NCI-H2107 treated with DMSO at 0.1 percent for 48 hours (cell line): ENCODE results near the gene ODAD4.

Source experiments
- DNase-seq: peaks from one replicate; lab custom pipeline; 2025; ENCODE audit not compliant: unreplicated experiment; lab: John Stamatoyannopoulos, UW

The ODAD4 gene

GRCh38 chr17:41939044-41939692 is 8.8 kb downstream of the ODAD4 start:
- no peak for DNase-seq

GRCh38 chr17:41939693-41940090 is 9.3 kb downstream of the ODAD4 start:
- DNase-seq: no peak

- DNase-seq: no peak
Measured at GRCh38 chr17:41941168-41941567, 10.8 kb downstream of the ODAD4 start.

GRCh38 chr17:41942626-41943373 is 12.4 kb downstream of the ODAD4 start:
- DNase-seq: no peak

DNA sequence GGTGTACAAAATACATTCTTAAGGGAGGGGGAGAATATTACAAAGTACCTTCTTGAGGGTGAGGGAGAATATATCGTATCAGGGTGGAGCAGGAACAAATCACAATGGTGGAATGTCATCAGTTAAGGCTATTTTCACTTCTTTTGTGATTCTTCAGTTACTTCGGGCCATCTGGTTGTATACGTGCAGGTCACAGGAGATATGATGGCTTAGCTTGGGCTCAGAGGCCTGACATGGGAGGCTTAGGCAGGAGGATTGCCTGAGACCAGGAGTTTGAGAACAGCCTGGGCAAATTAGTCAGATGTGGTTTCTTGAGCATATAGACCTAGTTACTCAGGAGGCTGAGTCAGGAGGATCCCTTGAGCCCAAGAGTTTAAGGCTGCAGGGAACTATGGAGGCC is 13.1 kb downstream of the ODAD4 start:
- DNase-seq: no peak

GRCh38 chr17:41944943-41945342 is 14.5 kb downstream of the ODAD4 start:
- no peak for DNase-seq

- DNase-seq: no peak
Measured at GRCh38 chr17:41948762-41949460, 18.5 kb downstream of the ODAD4 start.

DNA sequence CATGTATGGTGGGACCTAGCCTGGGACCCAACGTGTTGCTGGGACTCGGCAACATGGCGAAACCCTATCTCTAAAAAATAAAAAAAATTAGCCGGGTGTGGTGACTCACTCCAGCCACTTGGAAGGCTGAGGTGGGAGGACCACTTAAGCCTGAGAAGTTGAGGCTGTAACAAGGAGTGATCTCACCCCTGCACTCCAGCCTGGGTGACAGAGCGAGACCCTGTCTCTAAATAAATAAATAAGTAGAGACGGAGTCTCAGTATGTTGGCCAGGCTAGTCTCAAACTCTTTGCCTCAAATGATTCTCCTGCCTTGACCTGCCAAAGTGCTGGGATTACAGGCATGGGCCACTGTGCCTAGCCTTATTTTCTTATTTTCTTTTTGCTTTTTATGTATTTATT is 26.1 kb downstream of the ODAD4 start:
- DNase-seq: no peak

GRCh38 chr17:41957031-41957868 is 26.8 kb downstream of the ODAD4 start:
- no peak for DNase-seq

GRCh38 chr17:41957869-41958439 is 27.5 kb downstream of the ODAD4 start:
- no peak for DNase-seq

DNA sequence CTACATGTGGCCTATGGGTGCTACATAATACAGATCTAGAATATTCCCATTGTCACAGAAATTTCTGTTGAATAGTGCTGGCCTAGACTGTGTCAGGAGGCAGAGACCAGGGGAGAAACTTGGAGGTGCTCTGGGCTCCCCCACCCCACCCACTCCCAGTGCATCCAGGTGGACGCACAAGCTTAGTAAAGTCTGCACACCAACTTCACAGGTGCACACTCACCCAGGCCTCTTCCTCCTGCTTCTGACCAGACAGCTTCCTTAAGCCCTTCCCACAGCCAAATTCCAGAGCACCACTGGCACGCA is 28.6 kb downstream of the ODAD4 start:
- DNase-seq: no peak

- DNase-seq: peak; percentile 5
Measured at GRCh38 chr17:41959336-41960095, 29.1 kb downstream of the ODAD4 start.

GRCh38 chr17:41962111-41962510 is 31.7 kb downstream of the ODAD4 start:
- peak; percentile 48 for DNase-seq

- peak; percentile 79 for DNase-seq
Measured at GRCh38 chr17:41962768-41963434, 32.5 kb downstream of the ODAD4 start.

GRCh38 chr17:41965694-41966462 is 35.5 kb downstream of the ODAD4 start:
- DNase-seq: peak; percentile 97

DNA sequence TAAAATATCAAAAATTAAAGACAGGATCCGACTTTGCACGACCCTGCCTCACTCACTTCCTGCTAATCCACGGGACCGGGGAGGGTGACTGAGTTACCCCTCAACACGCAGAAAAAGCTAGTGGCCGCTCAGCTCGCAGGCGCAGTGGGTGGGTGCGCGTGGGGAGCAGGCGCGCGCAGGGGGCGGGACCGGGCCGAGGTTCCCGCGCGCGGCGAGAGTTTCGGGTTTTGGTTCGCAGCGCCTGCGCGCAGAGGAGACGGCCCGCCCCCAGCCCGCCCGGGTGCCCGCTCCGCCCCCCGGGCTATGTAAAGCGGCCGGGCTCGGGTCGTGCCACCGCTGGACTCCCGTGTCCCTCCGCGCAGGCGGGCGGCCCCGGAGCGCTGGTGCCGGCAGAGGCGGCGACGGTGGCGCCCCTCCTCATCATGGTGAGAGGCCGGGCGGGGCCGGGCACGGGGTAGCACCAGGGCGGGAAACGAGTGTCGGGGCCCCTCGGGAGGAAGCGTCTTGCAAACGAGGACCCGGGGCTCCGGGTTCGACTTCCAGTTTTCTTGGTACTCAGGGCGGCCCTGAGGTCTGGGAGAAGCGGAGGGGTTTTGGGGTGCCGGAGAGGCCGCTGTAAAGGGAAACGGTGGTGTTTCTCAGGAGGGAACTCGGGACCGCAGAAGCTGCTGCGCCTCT is 36.2 kb downstream of the ODAD4 start, which contains the start of gene CNP:
Gene CNP (plus strand): TSS at position 333 of the 678 bp plus-strand sequence. CDS start 90 bp downstream, at position 423.
- DNase-seq: peak; percentile 84

DNA sequence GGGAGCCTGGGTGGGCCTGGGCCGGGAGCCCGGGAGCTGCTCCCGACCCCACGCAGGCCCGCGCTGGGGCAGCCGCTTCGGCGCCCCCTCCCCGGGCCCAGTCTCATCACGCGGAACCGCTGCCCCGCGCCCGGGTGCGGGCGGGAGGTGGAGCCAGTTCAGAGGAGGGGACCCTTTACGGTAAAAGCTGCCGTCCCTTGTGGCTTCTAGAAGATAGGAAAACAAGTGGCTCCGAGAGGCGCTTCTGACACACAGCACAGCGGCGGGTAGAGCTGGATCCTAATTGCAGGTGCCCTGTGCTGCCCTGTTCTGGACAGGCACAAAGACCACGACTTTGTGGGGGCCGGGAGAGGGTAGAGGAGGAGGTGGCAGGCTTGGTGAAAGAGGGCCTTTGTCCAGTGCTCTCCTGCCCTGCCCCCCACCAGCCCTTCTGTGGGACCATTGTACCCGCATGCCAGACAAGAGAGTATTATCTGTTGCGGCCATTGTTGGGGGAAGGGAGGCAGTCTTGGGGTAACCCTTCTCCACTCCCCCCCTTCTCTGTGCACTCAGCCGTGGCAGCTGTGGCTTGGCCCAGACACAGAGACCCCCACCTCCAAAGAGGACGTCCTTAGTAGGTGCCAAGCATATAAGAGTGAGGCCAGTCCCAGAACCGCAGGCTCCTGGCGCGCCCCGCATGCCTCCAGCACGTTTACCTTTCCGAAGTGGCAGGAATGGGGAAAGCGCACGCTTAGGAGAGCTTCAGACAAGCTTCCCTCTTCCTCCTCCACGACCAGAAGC is 36.9 kb downstream of the ODAD4 start:
- no peak for DNase-seq
